GM18511 (cell line): ENCODE results near the gene FRMD4A.
"Not testable (repeated sequence)": the region's sequence is repeated elsewhere in the genome, so short reads cannot be mapped to it uniquely, and the experiment has no call there.

Experiments
- ATAC-seq: cut with Tn5 transposase; IDR thresholded peaks from one replicate; pipeline ENCODE4 v1.9.1; 2021; ENCODE audit warnings: mild to moderate bottlenecking, moderate library complexity; ENCODE audit not compliant: unreplicated experiment

FRMD4A gene

GRCh38 chr10:14066106-14066505 is 264.6 kb downstream of the FRMD4A start:
- ATAC-seq: no peak

- no peak for ATAC-seq
Measured at GRCh38 chr10:14063531-14064285, 267.0 kb downstream of the FRMD4A start.

- no peak for ATAC-seq
Measured at GRCh38 chr10:14062528-14063260, 268.0 kb downstream of the FRMD4A start.

- ATAC-seq: no peak
Measured at GRCh38 chr10:14060320-14061070, 270.2 kb downstream of the FRMD4A start.

- ATAC-seq: no peak
Measured at GRCh38 chr10:14056610-14057332, 274.0 kb downstream of the FRMD4A start.

- no peak for ATAC-seq
Measured at GRCh38 chr10:14052931-14053330, 277.8 kb downstream of the FRMD4A start.

GRCh38 chr10:14050598-14050997 is 280.1 kb downstream of the FRMD4A start:
- ATAC-seq: no peak

GRCh38 chr10:14048930-14049613 is 281.7 kb downstream of the FRMD4A start:
- ATAC-seq: no peak

- ATAC-seq: no peak
Measured at GRCh38 chr10:14047431-14047830, 283.3 kb downstream of the FRMD4A start.

- ATAC-seq: not testable (repeated sequence)
Measured at GRCh38 chr10:14042051-14042450, 288.7 kb downstream of the FRMD4A start.

GRCh38 chr10:14040787-14041631 is 289.7 kb downstream of the FRMD4A start:
- ATAC-seq: peak; percentile 46

GRCh38 chr10:14039968-14040668 is 290.6 kb downstream of the FRMD4A start:
- no peak for ATAC-seq

GRCh38 chr10:14036233-14036632 is 294.5 kb downstream of the FRMD4A start:
- ATAC-seq: no peak

- no peak for ATAC-seq
Measured at GRCh38 chr10:14035506-14035905, 295.2 kb downstream of the FRMD4A start.

- ATAC-seq: no peak
Measured at GRCh38 chr10:14032406-14032998, 298.2 kb downstream of the FRMD4A start.

GRCh38 chr10:14026325-14026724 is 304.4 kb downstream of the FRMD4A start:
- ATAC-seq: no peak

- no peak for ATAC-seq
Measured at GRCh38 chr10:14025283-14026189, 305.2 kb downstream of the FRMD4A start.
